Hematopoietic multipotent progenitor cell treated with erythropoietin and hydrocortisone succinate and interleukin-3 and kit ligand, for 4 days (in vitro differentiated cells): Measurements from ENCODE around the gene TC2N.
"Not testable (repeated sequence)": the region's sequence is repeated elsewhere in the genome, so short reads cannot be mapped to it uniquely, and the experiment has no call there.

ENCODE experiments used
- DNase-seq: peaks from one replicate; pipeline ENCODE4 v3.0.0-alpha.2; 2015

TC2N gene

GRCh38 chr14:91751719-91752118, 115.6 kb downstream of the TC2N start:
- DNase-seq = no peak

DNA sequence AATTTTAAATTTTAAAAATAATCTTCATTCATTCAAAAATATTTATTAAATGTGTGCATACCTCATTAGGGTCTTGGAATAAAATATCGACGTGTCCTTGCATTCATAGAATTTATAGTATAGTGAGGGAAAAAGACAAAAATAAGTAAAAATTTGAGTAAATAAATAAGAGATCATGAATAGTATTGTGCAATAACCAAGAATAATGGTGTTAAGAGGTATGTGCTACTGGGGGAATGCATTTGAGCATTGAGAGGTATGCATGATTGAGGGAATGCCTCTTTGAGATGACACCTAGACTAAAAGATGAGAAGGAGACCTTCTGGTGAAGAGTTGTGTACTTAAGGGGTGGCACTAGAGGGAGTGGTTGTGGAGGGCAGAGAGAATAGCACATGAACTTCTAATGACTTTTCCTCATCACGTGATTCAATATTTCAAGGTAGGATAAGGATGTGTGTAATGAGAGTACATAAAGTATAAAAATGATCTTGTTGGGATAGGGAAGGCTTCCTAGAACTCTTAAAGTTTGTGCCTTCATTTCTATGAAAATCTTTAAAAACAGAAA, 116.6 kb downstream of the TC2N start:
- no peak for DNase-seq

DNA sequence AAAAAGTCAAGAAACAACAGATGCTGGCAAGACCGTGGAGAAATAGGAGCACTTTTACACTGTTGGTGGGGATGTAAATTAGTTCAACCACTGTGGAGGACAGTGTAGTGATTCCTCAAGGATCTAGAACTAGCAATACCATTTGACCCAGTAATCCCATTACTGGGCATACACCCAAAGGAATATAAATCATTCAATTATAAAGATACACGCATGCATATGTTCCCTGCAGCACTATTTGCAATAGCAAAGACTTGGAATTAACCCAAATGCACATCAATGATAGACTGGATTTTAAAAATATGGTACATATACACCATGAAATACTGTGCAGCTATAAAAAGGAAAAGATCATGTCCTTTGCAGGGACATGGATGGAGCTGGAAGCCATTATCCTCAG, 117.5 kb downstream of the TC2N start:
- DNase-seq = no peak

DNA sequence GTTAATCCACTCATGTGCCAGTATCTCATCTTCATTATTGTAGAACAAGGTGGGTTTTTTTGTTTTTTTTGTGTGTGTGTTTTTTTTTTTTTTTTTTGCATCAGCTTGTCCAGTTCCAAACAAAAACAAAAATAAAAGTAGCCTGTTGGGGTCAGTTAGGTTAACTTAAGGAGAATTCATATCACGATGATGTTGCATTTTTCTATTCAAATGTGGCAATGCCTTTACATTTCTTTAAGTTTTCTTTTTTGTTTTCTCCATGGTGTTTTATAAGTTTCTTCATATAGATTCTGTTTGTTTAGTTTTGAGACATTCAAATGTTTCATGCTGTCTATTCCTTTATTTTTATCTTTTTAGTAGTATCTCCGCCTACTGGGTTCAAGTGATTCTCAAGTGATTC, 119.3 kb downstream of the TC2N start:
- no peak for DNase-seq

DNA sequence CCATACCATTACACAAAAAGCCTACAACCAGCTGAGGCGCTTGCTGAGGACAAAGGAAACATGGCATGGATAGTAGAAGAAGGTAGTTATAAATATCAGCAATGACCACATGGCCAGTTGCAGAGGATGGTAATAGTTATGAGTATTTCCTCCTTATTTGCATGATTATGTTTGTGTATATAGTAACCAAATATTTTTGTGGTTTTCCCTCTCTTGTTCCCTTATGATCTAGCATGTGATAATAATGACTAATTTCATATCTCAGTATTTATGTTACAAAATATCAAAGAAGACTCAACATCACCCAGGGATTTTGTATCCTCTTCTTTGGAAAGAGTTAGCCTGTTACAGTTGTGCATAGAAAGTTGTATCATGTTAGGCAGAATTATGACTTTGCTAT, 122.0 kb downstream of the TC2N start:
- DNase-seq = no peak

DNA sequence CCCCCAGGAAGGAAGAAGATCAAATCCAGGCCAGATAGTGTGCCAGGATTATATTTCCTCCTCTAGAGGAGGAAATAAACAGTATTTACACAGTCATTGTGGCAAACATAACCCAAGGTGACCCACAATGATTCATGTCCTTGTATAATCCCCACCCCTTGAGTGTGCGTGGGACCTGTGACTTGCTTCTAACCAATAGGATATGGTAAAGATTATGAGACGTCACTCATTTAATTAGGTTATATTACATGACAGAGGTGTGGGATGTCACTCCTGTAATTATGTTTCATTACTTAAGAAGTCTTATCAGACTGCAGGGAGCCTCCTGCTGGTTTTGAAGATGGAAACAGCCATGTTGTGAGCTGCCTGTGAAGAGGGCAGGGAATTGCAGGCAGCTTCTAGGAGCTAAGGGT, 123.3 kb downstream of the TC2N start:
- no peak for DNase-seq

DNA sequence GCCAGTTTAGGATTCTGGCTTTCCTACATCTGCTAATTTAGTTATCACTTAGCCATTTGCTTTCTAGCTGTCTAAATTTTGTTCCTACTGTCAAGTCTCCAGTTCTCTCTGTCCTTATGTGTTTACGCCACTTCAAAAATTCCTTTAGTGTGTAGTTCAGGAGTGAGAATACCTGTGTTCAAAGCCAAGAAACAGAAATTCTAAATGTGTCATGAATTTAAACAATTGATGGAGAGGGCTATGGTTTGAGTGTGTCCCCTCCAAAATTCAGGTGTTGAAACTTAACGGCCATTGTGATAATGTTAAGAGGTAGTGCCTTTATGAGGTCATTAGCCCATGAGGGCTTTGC, 124.1 kb downstream of the TC2N start:
- DNase-seq = no peak

GRCh38 chr14:91742621-91743304, 124.6 kb downstream of the TC2N start:
- no peak for DNase-seq

GRCh38 chr14:91739867-91740266, 127.5 kb downstream of the TC2N start:
- DNase-seq = not testable (repeated sequence)

- DNase-seq = no peak
Observed at GRCh38 chr14:91737619-91738018, 129.7 kb downstream of the TC2N start.

GRCh38 chr14:91732859-91733477, 134.4 kb downstream of the TC2N start:
- no peak for DNase-seq

DNA sequence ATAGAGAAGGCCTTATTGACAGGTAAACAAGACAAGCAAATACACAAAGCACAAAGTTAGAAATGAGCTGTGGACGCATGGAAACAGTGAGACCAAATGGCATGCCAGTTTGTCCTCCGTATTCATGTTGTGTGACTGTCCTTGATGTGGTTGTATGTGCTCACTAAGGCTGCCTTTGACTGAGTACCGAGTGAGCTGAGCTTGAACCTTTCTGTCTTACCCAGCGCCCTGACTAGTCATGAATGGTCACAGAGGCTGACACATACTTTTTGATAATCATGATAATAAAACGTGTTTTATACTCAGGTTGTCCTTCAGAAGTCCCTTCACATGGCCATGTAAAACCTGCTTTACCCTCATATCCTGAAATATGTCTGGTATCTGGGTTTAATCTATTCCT, 134.9 kb downstream of the TC2N start:
- no peak for DNase-seq

- DNase-seq = no peak
Observed at GRCh38 chr14:91731986-91732385, 135.3 kb downstream of the TC2N start, which contains the start of gene CATSPERB. TSS of gene CATSPERB (minus strand) at chr14:91732086. CDS start at chr14:91729479, 2,607 bp downstream.

GRCh38 chr14:91731018-91731417, 136.3 kb downstream of the TC2N start:
- DNase-seq = no peak

- DNase-seq = no peak
Observed at GRCh38 chr14:91729756-91730155, 137.6 kb downstream of the TC2N start.
